ENCODE measurements around the gene SOWAHA. TPM values are rescaled to one million over a fixed set of nuclear protein-coding genes. Genes with fewer than 3 reads are reported as not detected.

Gene SOWAHA
- total RNA-seq, 1 experiment from 2014 or later, result 0.78 TPM

- no peak for TF ChIP-seq CTCF (IDR thresholded peaks at IDR 0.05; ENCODE audit: unreplicated experiment)
- peaks cover 39% of the 10 kb centered on the region for H3K4me1 Mint-ChIP-seq (ENCODE audit: low read depth, unreplicated experiment)
- CTCF ChIA-PET, result interaction anchor here (2.0 to 3.2 kb wide), 2 partner anchors 11 to 57 kb away, joined by 5 to 91 read pairs; no protein-coding TSS in a partner anchor
- no peaks in the 10 kb centered on the region for H3K9me3 Mint-ChIP-seq (ENCODE audit: low read depth, unreplicated experiment)
- intact Hi-C loops (cut with micrococcal nuclease; ENCODE audit: unreplicated experiment), result loop anchor here (10.0 kb wide), 1 partner anchor 424 kb away; no protein-coding TSS in a partner anchor
- no peak for DNase-seq
- H3K4me3 Mint-ChIP-seq (ENCODE audit: low read depth, unreplicated experiment), result no peak overlapping the region
- H3K27me3 Mint-ChIP-seq (ENCODE audit: unreplicated experiment), result peaks cover 10% of the 10 kb centered on the region
- peaks cover 7% of the 10 kb centered on the region for H3K36me3 Mint-ChIP-seq (ENCODE audit: insufficient read depth, unreplicated experiment)
- no TSS peak for BruUV-seq (replicated peaks)
- H3K27ac Mint-ChIP-seq (ENCODE audit: unreplicated experiment), result no peak overlapping the region
These were observed 4.7 kb upstream of the SOWAHA start for GRCh38 chr5:132808448-132808847.

- H3K27me3 Mint-ChIP-seq (ENCODE audit: unreplicated experiment), result peaks cover 7% of the 10 kb centered on the region
- no peak for DNase-seq
- CTCF ChIA-PET, result interaction anchor here (2.0 to 3.2 kb wide), 2 partner anchors 11 to 57 kb away, joined by 5 to 91 read pairs; no protein-coding TSS in a partner anchor
- peaks cover 7% of the 10 kb centered on the region for H3K36me3 Mint-ChIP-seq (ENCODE audit: insufficient read depth, unreplicated experiment)
- no TSS peak for BruUV-seq (replicated peaks)
- H3K27ac Mint-ChIP-seq (ENCODE audit: unreplicated experiment), result no peak overlapping the region
- intact Hi-C loops (cut with micrococcal nuclease; ENCODE audit: unreplicated experiment), result loop anchor here (10.0 kb wide), 1 partner anchor 424 kb away; no protein-coding TSS in a partner anchor
- TF ChIP-seq CTCF (IDR thresholded peaks at IDR 0.05; ENCODE audit: unreplicated experiment), result no peak
- no peaks in the 10 kb centered on the region for H3K9me3 Mint-ChIP-seq (ENCODE audit: low read depth, unreplicated experiment)
- H3K4me3 Mint-ChIP-seq (ENCODE audit: low read depth, unreplicated experiment), result no peak overlapping the region
- H3K4me1 Mint-ChIP-seq (ENCODE audit: low read depth, unreplicated experiment), result peaks cover 39% of the 10 kb centered on the region
These were observed 4.2 kb upstream of the SOWAHA start for GRCh38 chr5:132808866-132809265.

GRCh38 chr5:132810605-132811004 is 2.5 kb upstream of the SOWAHA start:
- intact Hi-C loops (cut with micrococcal nuclease; ENCODE audit: unreplicated experiment), result no loop called here
- Mint-ChIP-seq H3K4me3 (ENCODE audit: low read depth, unreplicated experiment) (no peak overlapping the region), H3K27me3 (ENCODE audit: unreplicated experiment) (no peaks in the 10 kb centered on the region)

GRCh38 chr5:132812123-132812765 is 858 bp upstream of the SOWAHA start:
- H3K27ac Mint-ChIP-seq (ENCODE audit: unreplicated experiment), result no peak overlapping the region
- no peaks in the 10 kb centered on the region for H3K9me3 Mint-ChIP-seq (ENCODE audit: low read depth, unreplicated experiment)
- intact Hi-C loops (cut with micrococcal nuclease; ENCODE audit: unreplicated experiment), result no loop called here
- CTCF ChIA-PET, result interaction anchor here (1.5 kb wide), 2 partner anchors 8 to 23 kb away, joined by 4 read pairs; no protein-coding TSS in a partner anchor
- H3K4me3 Mint-ChIP-seq (ENCODE audit: low read depth, unreplicated experiment), result peak overlapping the region; percentile 69
- H3K27me3 Mint-ChIP-seq (ENCODE audit: unreplicated experiment), result no peaks in the 10 kb centered on the region
- DNase-seq, result no peak
- H3K36me3 Mint-ChIP-seq (ENCODE audit: insufficient read depth, unreplicated experiment), result peaks cover 11% of the 10 kb centered on the region
- no peak for TF ChIP-seq CTCF (IDR thresholded peaks at IDR 0.05; ENCODE audit: unreplicated experiment)
- peaks cover 29% of the 10 kb centered on the region for H3K4me1 Mint-ChIP-seq (ENCODE audit: low read depth, unreplicated experiment)
- no TSS peak for BruUV-seq (replicated peaks)

More at GRCh38 chr5:132810605-132811004, 2.5 kb upstream of the SOWAHA start:
- no peak overlapping the region for H3K27ac Mint-ChIP-seq (ENCODE audit: unreplicated experiment)
- no peak for DNase-seq
- no TSS peak for BruUV-seq (replicated peaks)
- H3K36me3 Mint-ChIP-seq (ENCODE audit: insufficient read depth, unreplicated experiment), result peaks cover 11% of the 10 kb centered on the region
- no peak for TF ChIP-seq CTCF (IDR thresholded peaks at IDR 0.05; ENCODE audit: unreplicated experiment)
- CTCF ChIA-PET, result interaction anchor here (0.6 kb wide), 3 partner anchors 18 to 598 kb away, joined by 3 to 4 read pairs (median 3); no protein-coding TSS in a partner anchor
- H3K9me3 Mint-ChIP-seq (ENCODE audit: low read depth, unreplicated experiment), result no peaks in the 10 kb centered on the region
- H3K4me1 Mint-ChIP-seq (ENCODE audit: low read depth, unreplicated experiment), result peaks cover 39% of the 10 kb centered on the region

Measured in Calu3 (cell line).